MM.1S (cell line): ENCODE data around the gene GEMIN2.

Experiments used
- EZH2phosphoT487 ChIP-seq: fragments of 300-600 bp; sonication (generic); IDR thresholded peaks from 2 replicates; pipeline ENCODE4 v1.6.1; 2018; ENCODE audit warnings: antibody characterized with exemption, low read length
- TF ChIP-seq, protein P1 (sequence below): fragments of 300-600 bp; sonication (generic); IDR thresholded peaks from 2 replicates; pipeline ENCODE4 v1.5.1; 2016; ENCODE audit warnings: antibody characterized with exemption, low read length, mixed read lengths

GRCh38 chr14:39184628-39185255, 70.6 kb downstream of the GEMIN2 start:
- TF ChIP-seq EZH2phosphoT487, result no peak
- TF ChIP-seq, protein P1, sequence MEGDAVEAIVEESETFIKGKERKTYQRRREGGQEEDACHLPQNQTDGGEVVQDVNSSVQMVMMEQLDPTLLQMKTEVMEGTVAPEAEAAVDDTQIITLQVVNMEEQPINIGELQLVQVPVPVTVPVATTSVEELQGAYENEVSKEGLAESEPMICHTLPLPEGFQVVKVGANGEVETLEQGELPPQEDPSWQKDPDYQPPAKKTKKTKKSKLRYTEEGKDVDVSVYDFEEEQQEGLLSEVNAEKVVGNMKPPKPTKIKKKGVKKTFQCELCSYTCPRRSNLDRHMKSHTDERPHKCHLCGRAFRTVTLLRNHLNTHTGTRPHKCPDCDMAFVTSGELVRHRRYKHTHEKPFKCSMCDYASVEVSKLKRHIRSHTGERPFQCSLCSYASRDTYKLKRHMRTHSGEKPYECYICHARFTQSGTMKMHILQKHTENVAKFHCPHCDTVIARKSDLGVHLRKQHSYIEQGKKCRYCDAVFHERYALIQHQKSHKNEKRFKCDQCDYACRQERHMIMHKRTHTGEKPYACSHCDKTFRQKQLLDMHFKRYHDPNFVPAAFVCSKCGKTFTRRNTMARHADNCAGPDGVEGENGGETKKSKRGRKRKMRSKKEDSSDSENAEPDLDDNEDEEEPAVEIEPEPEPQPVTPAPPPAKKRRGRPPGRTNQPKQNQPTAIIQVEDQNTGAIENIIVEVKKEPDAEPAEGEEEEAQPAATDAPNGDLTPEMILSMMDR, result no peak
